GM21526 (cell line): Measurements from ENCODE around the gene TMEM233.
"Not testable (repeated sequence)": the region's sequence is repeated elsewhere in the genome, so short reads cannot be mapped to it uniquely, and the experiment has no call there.

Source experiments
- ATAC-seq: cut with Tn5 transposase; IDR thresholded peaks from one replicate; pipeline ENCODE4 v1.9.1; 2021; ENCODE audit warnings: moderate library complexity; ENCODE audit not compliant: unreplicated experiment, low FRiP score

TMEM233 gene

DNA sequence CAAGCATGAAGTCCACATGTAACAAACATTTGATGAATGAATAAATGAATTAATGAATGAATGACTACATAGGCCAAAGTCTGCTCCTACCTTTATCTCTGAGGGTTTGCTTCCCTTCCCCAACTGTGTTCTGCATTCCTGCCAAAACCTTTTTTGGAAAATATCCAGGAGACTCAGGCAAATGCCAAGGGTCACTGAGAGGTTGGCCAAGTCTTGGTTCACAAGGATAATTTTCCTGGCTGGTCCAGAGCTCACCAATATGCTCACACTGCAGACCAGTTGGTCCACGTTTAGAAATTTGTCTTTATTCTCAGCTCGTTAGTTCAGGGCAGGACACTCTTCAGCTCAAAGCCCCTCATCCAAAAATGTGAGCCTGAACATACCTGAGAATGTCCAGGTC is 10.2 kb downstream of the TMEM233 start:
- ATAC-seq = no peak

- ATAC-seq = no peak
Observed at GRCh38 chr12:119609358-119609757, 15.8 kb downstream of the TMEM233 start.

DNA sequence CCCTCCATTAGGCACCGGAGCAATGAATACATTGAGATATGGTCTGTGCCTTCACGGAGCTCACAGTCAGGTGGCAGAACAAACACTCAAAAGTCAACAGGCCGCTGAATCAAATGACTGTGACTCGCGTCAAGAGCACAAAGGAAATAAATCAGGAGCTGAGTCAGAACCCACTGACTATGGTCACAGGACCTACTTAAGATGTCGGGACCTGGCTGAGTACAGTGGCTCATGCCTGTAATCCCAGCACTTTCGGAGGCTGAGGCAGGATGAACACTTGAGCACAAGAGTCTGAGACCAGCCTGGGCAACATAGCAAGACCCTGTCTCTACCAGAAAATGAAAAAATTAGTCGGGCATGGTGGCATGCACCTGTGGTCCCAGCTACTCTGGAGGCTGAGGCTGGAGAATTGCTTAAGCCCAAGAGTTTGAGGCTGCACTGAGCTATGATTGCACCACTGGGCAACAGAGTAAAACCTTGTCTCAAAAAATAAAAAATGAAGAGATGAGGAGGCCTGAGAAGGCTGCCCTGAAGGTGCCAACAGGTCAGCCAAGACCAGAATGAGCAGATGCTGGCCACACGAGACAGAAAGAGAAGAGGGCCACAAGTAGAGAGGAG is 19.9 kb downstream of the TMEM233 start:
- no peak for ATAC-seq

DNA sequence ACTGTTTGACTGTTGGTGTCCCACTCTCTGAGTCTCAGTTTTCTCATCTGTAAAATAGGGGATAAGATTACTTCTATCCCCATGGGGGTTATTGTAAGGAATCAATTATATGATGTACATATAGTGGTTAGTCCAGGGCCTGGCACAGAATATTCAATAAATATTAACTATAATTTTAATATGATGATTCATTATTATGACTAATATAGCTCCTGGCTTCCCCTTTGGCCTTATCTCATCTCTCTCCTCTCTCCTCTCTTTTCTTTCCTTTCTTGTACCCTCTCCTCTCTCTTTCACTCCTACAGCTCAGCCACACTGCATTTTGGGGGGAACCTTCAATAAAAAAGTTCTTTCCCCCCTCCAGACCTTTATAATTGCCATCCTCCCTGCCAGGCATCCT is 21.1 kb downstream of the TMEM233 start:
- ATAC-seq = no peak

GRCh38 chr12:119615518-119616475 is 22.2 kb downstream of the TMEM233 start:
- ATAC-seq = no peak

DNA sequence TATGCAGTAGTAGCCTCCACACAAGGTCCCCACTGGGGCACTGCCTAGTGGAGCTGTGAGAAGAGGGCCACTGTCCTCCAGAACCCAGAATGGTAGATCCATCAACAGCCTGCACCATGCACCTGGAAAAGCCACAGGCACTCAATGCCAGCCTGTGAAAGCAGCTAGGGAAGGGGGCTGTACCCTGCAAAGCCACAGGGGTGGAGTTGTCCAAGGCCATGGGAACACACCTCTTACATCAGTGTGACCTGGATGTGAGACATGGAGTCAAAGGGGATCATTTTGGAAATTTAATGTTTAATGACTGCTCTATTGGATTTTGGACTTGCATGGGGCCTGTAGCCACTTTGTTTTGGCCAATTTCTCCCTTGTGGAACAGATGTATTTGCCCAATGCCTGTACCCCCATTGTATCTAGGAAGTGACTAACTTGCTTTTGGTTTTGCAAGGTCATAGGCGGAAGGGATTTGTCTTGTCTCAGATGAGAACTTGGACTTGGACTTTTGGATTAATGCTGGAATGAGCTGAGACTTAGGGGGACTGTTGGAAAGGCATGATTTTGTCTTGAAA is 24.8 kb downstream of the TMEM233 start:
- ATAC-seq = not testable (repeated sequence)

- ATAC-seq = no peak
Observed at GRCh38 chr12:119620490-119620889, 26.9 kb downstream of the TMEM233 start.

DNA sequence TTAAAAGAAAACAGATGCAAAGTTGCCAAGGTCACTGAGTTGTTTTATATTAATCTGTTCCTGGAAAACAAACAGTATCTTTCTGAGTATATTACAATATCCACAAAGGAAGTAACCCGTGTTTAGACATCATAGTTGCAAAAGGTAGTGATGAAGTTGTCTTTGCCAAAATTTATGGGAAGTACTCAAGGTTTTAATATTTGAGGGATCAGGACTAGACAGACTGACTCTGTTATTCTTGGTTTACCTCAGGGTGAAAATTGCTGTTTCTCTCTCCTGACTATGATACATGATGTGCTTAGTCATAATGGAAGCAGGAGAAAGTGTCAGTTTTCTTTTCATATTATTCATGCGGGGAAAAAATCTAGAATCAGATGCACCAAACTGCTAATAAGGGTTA is 28.3 kb downstream of the TMEM233 start:
- no peak for ATAC-seq

DNA sequence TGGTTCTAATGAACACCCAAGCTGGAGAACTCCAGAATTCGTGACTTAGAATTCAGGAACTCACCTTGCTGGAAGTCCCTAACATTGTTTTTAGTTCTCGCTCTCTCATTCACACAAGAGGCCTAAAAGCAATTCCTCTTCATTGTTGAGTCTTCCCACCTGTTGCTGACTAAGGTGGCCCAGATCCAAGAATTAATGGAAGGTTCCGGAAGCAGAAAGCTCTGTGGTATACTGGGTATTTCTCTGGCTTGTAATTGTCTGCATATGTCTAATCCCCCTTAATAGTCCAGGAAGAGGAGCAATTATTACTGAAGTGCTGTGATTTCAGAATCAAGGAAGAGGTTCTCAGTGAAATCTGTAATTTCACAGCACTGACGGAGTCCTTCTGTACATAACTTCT is 31.4 kb downstream of the TMEM233 start:
- ATAC-seq = no peak

GRCh38 chr12:119627019-119627643 is 33.6 kb downstream of the TMEM233 start:
- ATAC-seq = no peak

DNA sequence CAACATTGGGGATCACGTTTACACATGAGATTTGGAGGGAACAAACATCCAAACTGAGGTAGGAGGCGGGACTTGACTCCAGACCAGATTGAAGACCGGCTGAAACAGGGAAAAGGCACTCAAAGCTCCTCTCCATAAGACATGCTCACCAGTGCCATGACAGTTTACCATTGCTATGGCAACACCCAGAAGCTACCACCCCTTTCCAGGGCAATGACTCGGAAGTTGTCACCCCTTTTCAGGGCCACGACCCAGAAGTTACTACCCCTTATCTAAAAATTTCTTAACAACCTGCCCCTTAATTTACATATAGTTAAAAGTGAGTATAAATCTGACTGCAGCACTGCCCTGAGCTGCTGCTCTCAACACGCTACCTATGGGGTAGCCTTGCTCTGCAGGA is 34.1 kb downstream of the TMEM233 start:
- no peak for ATAC-seq

DNA sequence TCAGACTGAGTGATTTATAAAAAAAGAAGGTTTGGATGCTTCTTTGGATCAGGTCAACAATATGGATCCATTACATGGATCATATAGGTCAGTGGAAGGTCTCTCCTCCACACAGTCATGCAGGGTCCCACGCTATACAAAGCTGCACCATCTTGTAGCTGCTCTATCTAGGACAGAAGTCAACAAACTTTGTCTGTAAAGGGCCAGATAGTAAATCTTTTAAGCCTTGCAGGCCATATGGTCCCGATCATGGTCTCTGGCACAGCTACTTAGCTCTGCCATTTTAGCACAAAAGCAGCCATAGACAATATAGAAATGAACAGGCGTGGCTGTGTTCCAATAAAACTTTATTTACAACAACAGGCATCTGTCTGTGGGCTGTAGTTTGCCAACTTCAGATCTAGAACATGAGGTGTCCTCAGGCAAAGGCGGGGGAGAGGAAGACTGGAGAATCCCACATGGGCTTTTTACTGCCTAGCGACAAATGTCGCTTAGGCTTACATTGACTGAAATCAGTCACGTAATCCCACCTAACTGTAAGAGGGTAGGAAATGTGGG is 36.7 kb downstream of the TMEM233 start:
- no peak for ATAC-seq

GRCh38 chr12:119630962-119631550 is 37.5 kb downstream of the TMEM233 start:
- ATAC-seq = no peak

DNA sequence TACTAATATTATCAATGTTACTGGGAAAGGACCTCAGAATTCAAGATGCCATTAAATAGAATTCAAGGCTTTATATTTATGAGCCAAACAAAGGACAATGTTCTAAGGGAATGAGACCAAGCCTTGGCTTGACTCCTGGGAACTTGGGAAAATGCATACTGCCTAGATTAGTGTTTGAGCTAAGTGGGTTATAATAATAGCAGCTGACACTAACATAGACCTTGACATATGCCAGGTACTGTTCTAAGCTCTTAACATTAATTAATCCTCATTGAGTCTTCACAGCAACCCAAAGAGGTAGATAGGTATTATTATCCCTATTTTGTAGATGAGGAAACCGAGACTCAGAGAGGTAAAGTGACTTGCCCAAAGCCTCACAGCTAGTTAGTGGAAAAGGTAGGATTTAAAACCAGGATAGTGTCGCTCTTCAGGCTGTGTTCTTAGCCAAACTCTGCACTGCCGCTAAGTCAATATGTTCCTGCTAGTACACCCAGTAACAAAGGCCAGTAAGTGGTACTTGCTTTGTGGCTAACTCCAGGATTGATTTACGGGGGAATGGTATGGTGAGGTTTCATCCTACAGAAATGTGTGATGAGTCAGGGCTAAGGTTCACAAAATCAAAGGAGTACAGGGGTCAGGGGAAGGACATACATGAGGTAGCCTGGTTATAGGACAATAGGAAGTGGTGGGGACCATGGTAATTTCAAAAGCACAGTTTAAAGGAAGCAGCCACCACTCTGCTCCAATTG is 38.5 kb downstream of the TMEM233 start:
- ATAC-seq = no peak

DNA sequence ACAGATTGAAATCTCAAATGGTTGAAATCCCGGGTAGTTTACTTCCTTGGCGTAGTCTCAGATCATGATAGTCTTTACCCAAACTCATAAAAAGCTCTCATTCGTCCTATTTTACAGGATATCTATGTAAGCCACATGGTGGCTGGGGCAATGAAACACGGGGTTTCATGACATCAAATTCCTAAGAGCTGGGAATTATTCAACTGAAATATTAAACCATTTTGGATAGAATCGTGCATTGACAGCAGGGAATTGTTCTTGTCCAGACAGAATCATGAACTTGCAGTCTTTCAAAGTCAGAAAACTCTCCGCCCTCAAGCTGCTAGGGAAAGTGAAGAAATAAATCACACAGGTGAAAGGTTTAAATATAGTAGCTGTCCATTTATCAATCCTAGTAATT is 41.2 kb downstream of the TMEM233 start:
- ATAC-seq = no peak

DNA sequence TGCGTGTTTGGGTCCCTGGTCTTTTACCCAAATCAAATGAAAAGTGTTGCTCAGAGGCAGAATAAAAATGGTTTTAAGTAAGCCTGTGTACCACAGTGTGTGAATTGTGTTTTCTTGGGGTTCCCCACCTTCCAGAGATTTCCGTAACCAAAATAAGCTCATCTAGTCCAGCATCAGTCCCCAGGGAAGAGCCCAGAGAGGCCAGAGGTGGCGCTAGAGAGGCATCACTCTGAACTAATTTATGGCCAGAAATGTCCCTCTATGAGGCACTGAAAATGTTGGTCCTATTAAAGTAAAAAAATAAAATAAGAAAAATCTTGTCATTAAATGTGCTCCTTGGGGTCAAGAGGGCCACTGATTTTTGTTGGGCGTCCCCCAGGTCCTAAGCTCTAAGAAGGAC is 49.4 kb downstream of the TMEM233 start:
- no peak for ATAC-seq

DNA sequence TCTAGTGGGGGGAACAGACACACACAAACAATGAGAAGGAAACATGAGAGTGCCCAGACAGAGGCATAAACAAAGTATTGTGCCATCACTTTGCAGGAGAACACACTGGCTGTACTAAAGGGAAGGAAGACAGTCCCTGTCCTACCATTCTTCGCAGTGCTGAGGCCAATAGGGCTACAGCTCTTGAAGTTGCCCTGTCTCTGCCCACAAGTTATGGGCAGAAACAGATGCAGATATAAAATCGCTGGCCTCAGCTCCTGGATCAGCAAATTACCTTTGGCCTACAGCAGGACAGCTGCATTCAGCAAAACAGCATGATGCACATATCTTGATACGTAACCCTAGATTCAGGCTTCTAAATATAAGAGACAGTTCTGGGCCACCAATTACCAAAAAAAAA is 51.4 kb downstream of the TMEM233 start:
- no peak for ATAC-seq

DNA sequence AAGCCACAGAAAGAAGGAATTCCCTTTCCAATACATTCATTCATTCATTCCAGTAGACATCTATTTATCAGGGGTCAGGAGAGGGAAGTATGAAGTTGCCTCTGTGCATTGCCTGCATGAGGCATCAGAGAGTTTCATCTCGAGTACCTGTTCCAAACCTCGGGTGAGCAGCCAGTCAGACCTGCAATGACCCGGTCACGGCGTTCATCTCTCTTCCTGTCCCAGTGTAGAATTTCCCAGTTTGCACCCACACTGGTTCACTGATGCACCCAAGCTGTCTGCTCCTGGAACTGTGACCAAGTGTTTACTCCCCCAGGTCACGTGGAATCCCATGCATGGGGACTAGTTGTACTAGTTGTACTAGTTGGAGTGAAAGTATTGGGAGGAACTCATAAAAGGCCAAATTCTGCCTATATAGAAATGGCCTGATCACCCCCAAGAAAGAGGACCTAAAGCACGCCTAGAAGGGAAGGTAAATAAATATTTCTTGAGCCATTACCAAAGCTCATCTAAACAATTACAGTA is 52.0 kb downstream of the TMEM233 start:
- no peak for ATAC-seq

GRCh38 chr12:119649202-119649808 is 55.7 kb downstream of the TMEM233 start:
- ATAC-seq = no peak
